HEK293 (cell line): ENCODE data around the gene PSTK.

ENCODE experiments used
- CTCF ChIA-PET: fragments of 350-600 bp; formaldehyde crosslinking; extraction: SDS; loops from one replicate; lab custom pipeline; 2021; ENCODE audit warnings: antibody characterized with exemption; lab: Yijun Ruan, JAX
- POLR2A ChIA-PET: fragments of 300-600 bp; formaldehyde crosslinking; extraction: SDS; loops from one replicate; lab custom pipeline; 2020; ENCODE audit warnings: antibody characterized with exemption, inconsistent platforms; lab: Yijun Ruan, JAX
- H3K27ac ChIP-seq: fragments of 200-500 bp; sonication (Bioruptor generic); 2 replicates; pipeline ENCODE4 v1.5.1; 2014; ENCODE audit warnings: low read depth, low read length, control low read depth, inconsistent platforms; ENCODE audit errors: extremely low read depth
- H3K36me3 ChIP-seq, 2 experiments: fragments of 200-500 bp in 1 of 2; sonication (Bioruptor generic) in 1 of 2; 1 replicate in 1 of 2; 2 replicates in 1 of 2; pipeline ENCODE4 v1.5.1; 2014 to 2017; ENCODE audit warnings: inconsistent platforms in 2 of 2, low read length in 2 of 2; ENCODE audit not compliant: control insufficient read depth in 2 of 2, insufficient read depth in 1 of 2
- H3K4me1 ChIP-seq: fragments of 200-500 bp; sonication (Bioruptor generic); 2 replicates; pipeline ENCODE4 v1.5.1; 2014; ENCODE audit warnings: mild to moderate bottlenecking, low read length, inconsistent platforms; ENCODE audit not compliant: control insufficient read depth, insufficient read depth
- H3K4me3 ChIP-seq: 2 replicates; pipeline ENCODE4 v1.5.1; 2011; ENCODE audit warnings: low read depth, mild to moderate bottlenecking, control low read depth, low read length, moderate library complexity
- H3K9me3 ChIP-seq: fragments of 200-500 bp; sonication (Bioruptor generic); 2 replicates; pipeline ENCODE4 v1.5.1; 2014; ENCODE audit warnings: low read depth, low read length, inconsistent platforms; ENCODE audit not compliant: control insufficient read depth, insufficient read depth
- BCL11A ChIP-seq: fragments of 450-650 bp; formaldehyde crosslinking; IDR thresholded peaks from 2 replicates; pipeline ENCODE4 v1.5.1; 2016; ENCODE audit warnings: low read depth, missing biosample characterization, missing genetic modification characterization
- GLIS2 ChIP-seq: fragments of 450-650 bp; formaldehyde crosslinking; IDR thresholded peaks from 2 replicates; pipeline ENCODE4 v1.5.1; 2016; ENCODE audit warnings: missing biosample characterization, missing genetic modification characterization
- PRDM1 ChIP-seq: fragments of 450-650 bp; formaldehyde crosslinking; IDR thresholded peaks from 2 replicates; pipeline ENCODE4; 2016; ENCODE audit warnings: missing biosample characterization, missing genetic modification characterization
- PRDM10 ChIP-seq: fragments of 450-650 bp; formaldehyde crosslinking; IDR thresholded peaks from 2 replicates; pipeline ENCODE4 v1.5.1; 2016; ENCODE audit warnings: missing biosample characterization, missing genetic modification characterization
- YY1 ChIP-seq: fragments of 450-650 bp; formaldehyde crosslinking; IDR thresholded peaks from 2 replicates; pipeline ENCODE4 v1.5.1; 2018; ENCODE audit warnings: missing biosample characterization, missing genetic modification characterization
- ZBTB17 ChIP-seq: fragments of 450-650 bp; formaldehyde crosslinking; IDR thresholded peaks from 2 replicates; pipeline ENCODE4 v1.5.1; 2016; ENCODE audit warnings: missing biosample characterization, missing genetic modification characterization
- ZNF138 ChIP-seq: fragments of 450-650 bp; formaldehyde crosslinking; IDR thresholded peaks from 2 replicates; pipeline ENCODE4 v1.5.1; 2016; ENCODE audit warnings: missing biosample characterization, missing genetic modification characterization, borderline replicate concordance
- ZNF157 ChIP-seq: fragments of 450-650 bp; formaldehyde crosslinking; IDR thresholded peaks from 2 replicates; pipeline ENCODE4 v1.5.1; 2016; ENCODE audit warnings: missing biosample characterization, missing genetic modification characterization
- ZNF19 ChIP-seq: fragments of 450-650 bp; formaldehyde crosslinking; IDR thresholded peaks from 2 replicates; pipeline ENCODE4; 2016; ENCODE audit warnings: missing biosample characterization, missing genetic modification characterization, low read depth
- ZNF26 ChIP-seq: fragments of 450-650 bp; formaldehyde crosslinking; IDR thresholded peaks from 2 replicates; pipeline ENCODE4 v1.5.1; 2016; ENCODE audit warnings: missing biosample characterization, missing genetic modification characterization
- ZNF292 ChIP-seq: fragments of 450-650 bp; formaldehyde crosslinking; IDR thresholded peaks from 2 replicates; pipeline ENCODE4 v1.5.1; 2016; ENCODE audit warnings: low read depth, missing biosample characterization, missing genetic modification characterization, borderline replicate concordance
- ZNF362 ChIP-seq: fragments of 450-650 bp; formaldehyde crosslinking; IDR thresholded peaks from 2 replicates; pipeline ENCODE4 v1.5.1; 2016; ENCODE audit warnings: missing biosample characterization, missing genetic modification characterization
- ZNF48 ChIP-seq: fragments of 450-650 bp; formaldehyde crosslinking; IDR thresholded peaks from 2 replicates; pipeline ENCODE4 v1.5.1; 2016; ENCODE audit warnings: missing biosample characterization, missing genetic modification characterization
- ZNF548 ChIP-seq: fragments of 450-650 bp; formaldehyde crosslinking; IDR thresholded peaks from 2 replicates; pipeline ENCODE4 v1.5.1; 2016; ENCODE audit warnings: missing biosample characterization, missing genetic modification characterization
- ZNF558 ChIP-seq: fragments of 450-650 bp; formaldehyde crosslinking; IDR thresholded peaks from 2 replicates; pipeline ENCODE4 v1.5.1; 2016; ENCODE audit warnings: missing biosample characterization, missing genetic modification characterization
- ZNF596 ChIP-seq: fragments of 450-650 bp; IDR thresholded peaks from 2 replicates; pipeline ENCODE4 v1.5.0; 2018; ENCODE audit warnings: missing biosample characterization, mild to moderate bottlenecking, missing genetic modification characterization, moderate library complexity
- ZNF629 ChIP-seq: fragments of 450-650 bp; formaldehyde crosslinking; IDR thresholded peaks from 2 replicates; pipeline ENCODE4 v1.5.1; 2017; ENCODE audit warnings: missing biosample characterization, missing genetic modification characterization
- ZNF704 ChIP-seq: fragments of 450-650 bp; formaldehyde crosslinking; IDR thresholded peaks from 2 replicates; pipeline ENCODE4 v1.5.1; 2016; ENCODE audit warnings: missing biosample characterization, missing genetic modification characterization
- TF ChIP-seq, protein P1 (sequence below): fragments of 450-650 bp; formaldehyde crosslinking; IDR thresholded peaks from 2 replicates; pipeline ENCODE4 v1.5.1; 2016; ENCODE audit warnings: missing biosample characterization, missing genetic modification characterization, borderline replicate concordance

The PSTK gene

DNA sequence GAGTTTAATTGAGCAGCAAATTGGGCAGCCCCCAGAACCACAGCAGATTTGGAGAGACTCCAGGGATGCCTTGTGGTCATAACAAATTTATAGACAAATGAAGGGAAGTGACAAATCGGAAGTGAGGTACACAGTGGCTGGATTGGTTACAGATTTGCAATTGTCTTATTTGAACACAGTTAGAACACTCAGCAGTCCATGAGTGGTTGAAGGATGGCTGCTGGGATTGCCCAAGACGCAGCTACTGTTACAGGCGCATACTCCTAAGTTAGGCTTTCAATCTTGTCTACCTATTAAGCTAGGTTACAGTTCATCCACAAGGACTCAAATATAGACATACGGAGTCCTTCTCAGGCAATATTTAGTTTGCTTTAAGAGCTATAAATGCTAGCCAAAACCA, 36.0 kb downstream of the PSTK start:
- POLR2A ChIA-PET, result no interaction called here
- Histone ChIP-seq H3K36me3 (peaks cover 0 to 5% of the 10 kb centered on the region in 2 experiments; a peak in 2 of 3 replicates), H3K4me3 (no peak overlapping the region), H3K27ac (no peak overlapping the region), H3K4me1 (peaks cover 4% of the 10 kb centered on the region), H3K9me3 (no peaks in the 10 kb centered on the region)
- CTCF ChIA-PET, result interaction anchor here (1.3 kb wide), 1 partner anchor 27 kb away, joined by 6 read pairs; no protein-coding TSS in a partner anchor
- TF ChIP-seq ZNF157 (tag by site-specific recombination) (no peak), ZNF548 (tag by site-specific recombination) (no peak), ZNF558 (no peak), PRDM10 (tag by site-specific recombination) (no peak), YY1 (tag by site-specific recombination) (no peak), ZNF362 (tag by site-specific recombination) (no peak)
- TF ChIP-seq, protein P1, sequence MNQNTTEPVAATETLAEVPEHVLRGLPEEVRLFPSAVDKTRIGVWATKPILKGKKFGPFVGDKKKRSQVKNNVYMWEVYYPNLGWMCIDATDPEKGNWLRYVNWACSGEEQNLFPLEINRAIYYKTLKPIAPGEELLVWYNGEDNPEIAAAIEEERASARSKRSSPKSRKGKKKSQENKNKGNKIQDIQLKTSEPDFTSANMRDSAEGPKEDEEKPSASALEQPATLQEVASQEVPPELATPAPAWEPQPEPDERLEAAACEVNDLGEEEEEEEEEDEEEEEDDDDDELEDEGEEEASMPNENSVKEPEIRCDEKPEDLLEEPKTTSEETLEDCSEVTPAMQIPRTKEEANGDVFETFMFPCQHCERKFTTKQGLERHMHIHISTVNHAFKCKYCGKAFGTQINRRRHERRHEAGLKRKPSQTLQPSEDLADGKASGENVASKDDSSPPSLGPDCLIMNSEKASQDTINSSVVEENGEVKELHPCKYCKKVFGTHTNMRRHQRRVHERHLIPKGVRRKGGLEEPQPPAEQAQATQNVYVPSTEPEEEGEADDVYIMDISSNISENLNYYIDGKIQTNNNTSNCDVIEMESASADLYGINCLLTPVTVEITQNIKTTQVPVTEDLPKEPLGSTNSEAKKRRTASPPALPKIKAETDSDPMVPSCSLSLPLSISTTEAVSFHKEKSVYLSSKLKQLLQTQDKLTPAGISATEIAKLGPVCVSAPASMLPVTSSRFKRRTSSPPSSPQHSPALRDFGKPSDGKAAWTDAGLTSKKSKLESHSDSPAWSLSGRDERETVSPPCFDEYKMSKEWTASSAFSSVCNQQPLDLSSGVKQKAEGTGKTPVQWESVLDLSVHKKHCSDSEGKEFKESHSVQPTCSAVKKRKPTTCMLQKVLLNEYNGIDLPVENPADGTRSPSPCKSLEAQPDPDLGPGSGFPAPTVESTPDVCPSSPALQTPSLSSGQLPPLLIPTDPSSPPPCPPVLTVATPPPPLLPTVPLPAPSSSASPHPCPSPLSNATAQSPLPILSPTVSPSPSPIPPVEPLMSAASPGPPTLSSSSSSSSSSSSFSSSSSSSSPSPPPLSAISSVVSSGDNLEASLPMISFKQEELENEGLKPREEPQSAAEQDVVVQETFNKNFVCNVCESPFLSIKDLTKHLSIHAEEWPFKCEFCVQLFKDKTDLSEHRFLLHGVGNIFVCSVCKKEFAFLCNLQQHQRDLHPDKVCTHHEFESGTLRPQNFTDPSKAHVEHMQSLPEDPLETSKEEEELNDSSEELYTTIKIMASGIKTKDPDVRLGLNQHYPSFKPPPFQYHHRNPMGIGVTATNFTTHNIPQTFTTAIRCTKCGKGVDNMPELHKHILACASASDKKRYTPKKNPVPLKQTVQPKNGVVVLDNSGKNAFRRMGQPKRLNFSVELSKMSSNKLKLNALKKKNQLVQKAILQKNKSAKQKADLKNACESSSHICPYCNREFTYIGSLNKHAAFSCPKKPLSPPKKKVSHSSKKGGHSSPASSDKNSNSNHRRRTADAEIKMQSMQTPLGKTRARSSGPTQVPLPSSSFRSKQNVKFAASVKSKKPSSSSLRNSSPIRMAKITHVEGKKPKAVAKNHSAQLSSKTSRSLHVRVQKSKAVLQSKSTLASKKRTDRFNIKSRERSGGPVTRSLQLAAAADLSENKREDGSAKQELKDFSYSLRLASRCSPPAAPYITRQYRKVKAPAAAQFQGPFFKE, result no peak

DNA sequence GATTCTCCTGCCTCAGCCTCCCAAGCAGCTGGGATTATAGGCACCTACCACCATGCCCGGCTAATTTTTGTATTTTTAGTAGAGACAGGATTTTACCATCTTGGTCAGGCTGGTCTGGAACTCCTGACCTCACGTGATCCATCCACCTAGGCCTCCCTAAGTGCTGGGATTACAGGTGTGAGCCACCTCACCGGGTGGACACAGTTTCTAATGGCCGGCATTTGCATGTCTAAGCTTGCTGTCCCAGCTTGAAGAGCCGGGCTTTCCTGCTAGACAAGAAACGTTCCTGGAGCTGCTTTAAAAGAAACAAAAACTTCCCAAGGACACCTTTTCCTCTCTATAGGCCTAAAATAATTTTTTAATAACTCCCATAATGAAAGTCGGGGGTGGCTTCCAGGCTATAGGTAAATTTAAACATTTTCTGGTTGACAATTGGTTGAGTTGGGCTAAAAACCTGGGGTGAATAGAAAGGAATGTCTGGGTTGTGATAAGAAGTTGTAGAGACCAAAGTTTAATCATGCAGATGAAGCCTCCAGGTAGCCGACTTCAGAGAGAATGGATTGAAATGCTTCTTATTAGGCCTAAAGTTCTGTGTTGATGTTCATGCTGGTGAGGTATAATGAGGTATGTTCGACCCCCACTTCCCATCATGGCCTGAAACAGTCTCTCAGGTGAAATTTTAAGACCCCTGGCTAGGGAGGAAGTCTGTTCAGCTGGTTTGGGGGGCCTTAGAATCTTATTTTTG, 37.4 kb downstream of the PSTK start:
- POLR2A ChIA-PET, result no interaction called here
- CTCF ChIA-PET, result no interaction called here
- no peak overlapping the region for H3K27ac ChIP-seq

DNA sequence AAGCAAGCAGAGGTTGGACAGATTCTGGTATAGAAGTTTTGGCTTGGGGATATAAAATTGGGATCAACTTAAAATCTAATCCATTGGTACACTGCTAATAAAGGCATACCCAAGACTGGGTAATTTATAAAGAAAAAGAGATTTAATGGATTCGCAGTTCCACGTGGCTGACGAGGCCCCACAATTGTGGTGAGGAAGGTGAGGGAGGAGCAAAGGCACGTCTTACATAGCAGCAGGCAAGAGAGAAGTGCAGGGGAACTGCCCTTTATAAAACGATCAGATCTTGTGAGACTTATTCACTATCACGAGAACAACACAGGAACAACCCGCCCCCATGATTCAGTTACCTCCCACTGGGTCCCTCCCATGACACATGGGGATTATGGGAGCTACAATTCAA, 38.3 kb downstream of the PSTK start:
- Histone ChIP-seq H3K4me3 (no peak overlapping the region), H3K36me3 (no peaks in the 10 kb centered on the region), H3K27ac (no peak overlapping the region), H3K9me3 (no peaks in the 10 kb centered on the region), H3K4me1 (peaks cover 4% of the 10 kb centered on the region)
- POLR2A ChIA-PET, result no interaction called here
- CTCF ChIA-PET, result no interaction called here
- TF ChIP-seq ZNF704 (no peak), BCL11A (tag by site-specific recombination) (no peak), PRDM1 (tag by site-specific recombination) (no peak), ZNF26 (no peak), ZNF48 (tag by site-specific recombination) (no peak), ZNF629 (no peak), ZNF19 (no peak), GLIS2 (tag by site-specific recombination) (no peak), ZNF138 (no peak)

More for the DNA sequence above, 37.4 kb downstream of the PSTK start:
- TF ChIP-seq ZNF292 (tag by site-specific recombination) (no peak), BCL11A (tag by site-specific recombination) (no peak), ZBTB17 (tag by site-specific recombination) (peak; percentile 37; the same call in 1 of the 2 replicates), ZNF596 (no peak)
- TF ChIP-seq, all 188 proteins: peak for 1
- Histone ChIP-seq H3K9me3 (no peaks in the 10 kb centered on the region), H3K36me3 (peaks cover 0 to 3% of the 10 kb centered on the region in 2 experiments; a peak in 1 of 3 replicates), H3K4me3 (no peak overlapping the region), H3K4me1 (peaks cover 4% of the 10 kb centered on the region)
